Esophagus (tissue), 2 donors: ENCODE data around the gene UBR4. TPM values are rescaled to one million over a fixed set of nuclear protein-coding genes. Genes with fewer than 3 reads are reported as not detected.

Experiments used
- H3K27ac ChIP-seq, 2 donors: one replicate each; pipeline ENCODE4 v1.5.1; 2013; ENCODE audit warnings: low read depth in 2 of 2, mild to moderate bottlenecking in 2 of 2, inconsistent platforms in 1 of 2, low read length in 1 of 2, moderate library complexity in 1 of 2
- H3K27me3 ChIP-seq, 2 donors: one replicate each; pipeline ENCODE4 v1.6.1; 2013; ENCODE audit warnings: low read length in 2 of 2, control low read depth in 1 of 2, mild to moderate bottlenecking in 1 of 2; ENCODE audit not compliant: insufficient read depth in 2 of 2, control insufficient read depth in 1 of 2
- H3K36me3 ChIP-seq, 2 donors: one replicate each; pipeline ENCODE4 v1.6.1; 2013; ENCODE audit warnings: low read length in 1 of 2; ENCODE audit not compliant: control insufficient read depth in 2 of 2, insufficient read depth in 2 of 2
- H3K4me1 ChIP-seq, 2 donors: one replicate each; pipeline ENCODE4 v1.6.1; 2013; ENCODE audit warnings: low read length in 1 of 2; ENCODE audit not compliant: control insufficient read depth in 2 of 2, insufficient read depth in 2 of 2
- H3K4me3 ChIP-seq, 2 donors: one replicate each; pipeline ENCODE4 v1.5.1; 2013; ENCODE audit warnings: low read length in 2 of 2, mild to moderate bottlenecking in 2 of 2, low read depth in 1 of 2, moderate library complexity in 1 of 2
- H3K9me3 ChIP-seq, 2 donors: one replicate each; pipeline ENCODE4 v1.6.1; 2013; ENCODE audit warnings: mild to moderate bottlenecking in 2 of 2, low read depth in 1 of 2, low read length in 1 of 2, moderate library complexity in 1 of 2; ENCODE audit not compliant: control insufficient read depth in 2 of 2, insufficient read depth in 1 of 2
- WGBS, 2 donors: extraction: QIAGEN DNeasy Blood & Tissue Kit; methylation state at CpG; one replicate each; pipeline ENCODE4 v1.1.7; 2013; 5-methylcytosine and 5-hydroxymethylcytosine counted together
- polyA plus RNA-seq, 2 donors: library from polyadenylated mRNA; stranded (reverse); fragments of 200-250 nt; gene quantifications; one replicate each; pipeline ENCODE4 v1.2.3, GENCODE V29; 2013
- donor health status: healthy with polysubstance abuse.
- donor health status: Bipolar disorder and iron deficiency.

Gene UBR4
- polyA plus RNA-seq, 2 donors: 81.9 to 89.9 TPM

GRCh38 chr1:19091196-19091953 lies 118.7 kb downstream of the UBR4 start:
- Histone ChIP-seq H3K4me3 (no peak overlapping the region), H3K27me3 (no peaks in the 10 kb centered on the region), H3K4me1 (peaks cover 2 to 4% of the 10 kb centered on the region in 2 donors), H3K9me3 (no peaks in the 10 kb centered on the region), H3K27ac (no peak overlapping the region), H3K36me3 (peaks cover 29 to 46% of the 10 kb centered on the region in 2 donors)
- 67 to 71% methylated on average over 8 of the region's 8 CpGs for WGBS, 2 donors

DNA sequence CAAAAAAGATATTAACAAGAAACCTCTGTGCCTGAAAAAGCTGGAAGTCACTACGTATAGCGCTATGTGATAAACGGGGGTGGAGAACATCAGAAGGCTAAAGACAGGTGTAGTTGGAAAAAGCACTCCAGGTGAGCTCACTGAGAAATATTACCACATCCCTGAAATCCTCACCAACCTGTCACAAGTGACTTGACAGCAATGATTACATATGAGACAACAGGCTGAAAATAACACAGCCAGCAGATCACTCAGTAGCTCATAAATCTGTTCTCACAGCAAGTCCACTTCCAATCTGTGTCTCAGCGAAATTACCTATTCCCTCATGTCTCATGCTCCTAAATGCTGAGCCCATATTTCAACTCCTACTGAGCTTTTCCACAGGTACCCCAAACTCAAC lies 120.5 kb downstream of the UBR4 start:
- peaks cover 2 to 5% of the 10 kb centered on the region in 2 donors for H3K4me1 ChIP-seq
- peaks cover 29 to 44% of the 10 kb centered on the region in 2 donors for H3K36me3 ChIP-seq
- 82 to 91% methylated on average over 4 of the region's 4 CpGs for WGBS, 2 donors
- H3K9me3 ChIP-seq: no peaks in the 10 kb centered on the region
- H3K4me3 ChIP-seq: no peak overlapping the region
- H3K27me3 ChIP-seq: no peaks in the 10 kb centered on the region
- no peak overlapping the region for H3K27ac ChIP-seq

- H3K27ac ChIP-seq: no peak overlapping the region
- H3K36me3 ChIP-seq: peaks cover 28 to 46% of the 10 kb centered on the region in 2 donors
- no peaks in the 10 kb centered on the region for H3K9me3 ChIP-seq
- 88 to 89% methylated on average over 12 of the region's 12 CpGs for WGBS, 2 donors
- H3K27me3 ChIP-seq: no peaks in the 10 kb centered on the region
- no peak overlapping the region for H3K4me3 ChIP-seq
- peaks cover 2 to 5% of the 10 kb centered on the region in 2 donors for H3K4me1 ChIP-seq
Measured at GRCh38 chr1:19088717-19089442, 121.2 kb downstream of the UBR4 start.

GRCh38 chr1:19087737-19088594 lies 122.1 kb downstream of the UBR4 start:
- H3K4me1 ChIP-seq: peaks cover 2 to 5% of the 10 kb centered on the region in 2 donors
- no peaks in the 10 kb centered on the region for H3K27me3 ChIP-seq
- peaks cover 29 to 45% of the 10 kb centered on the region in 2 donors for H3K36me3 ChIP-seq
- H3K9me3 ChIP-seq: no peaks in the 10 kb centered on the region
- H3K4me3 ChIP-seq: no peak overlapping the region
- no peak overlapping the region for H3K27ac ChIP-seq
- 62 to 68% methylated on average over 9 of the region's 9 CpGs for WGBS, 2 donors

DNA sequence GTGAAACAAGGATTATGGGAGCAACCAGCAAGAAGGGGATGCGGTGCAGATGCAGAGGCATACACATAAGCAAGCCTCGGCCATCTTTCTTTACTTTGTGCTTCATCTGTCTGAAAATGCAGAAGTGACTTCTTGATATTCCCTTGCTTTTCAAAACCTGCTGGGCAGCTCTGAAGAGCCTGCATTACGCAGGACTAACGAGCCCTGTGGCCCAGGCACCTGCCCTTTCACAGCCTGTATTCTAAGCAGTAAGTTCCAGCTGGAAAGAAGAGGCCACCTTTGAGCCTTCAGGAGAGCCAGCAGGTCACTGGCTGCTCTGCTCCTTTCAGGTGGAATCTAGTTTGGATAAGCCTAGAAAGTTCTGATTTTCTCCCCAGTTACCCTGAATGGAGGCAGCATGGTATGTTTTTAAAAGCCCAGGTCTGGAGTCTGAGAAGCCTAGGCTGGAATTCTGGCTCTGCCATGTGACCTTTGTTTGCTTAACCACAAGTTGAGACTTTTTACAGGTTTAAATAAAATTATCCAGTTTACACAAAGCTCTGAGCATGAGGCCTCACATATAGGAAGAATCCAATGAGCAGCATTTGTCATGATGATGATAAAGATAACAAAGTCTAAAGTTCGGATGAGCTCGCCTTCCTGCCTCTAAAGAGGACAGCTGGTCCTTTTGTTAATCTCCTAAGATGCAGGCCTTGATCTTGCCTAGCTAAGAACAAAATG lies 122.9 kb downstream of the UBR4 start:
- Histone ChIP-seq H3K27ac (peak overlapping the region; percentile 18 to 62), H3K4me1 (peaks cover 2 to 8% of the 10 kb centered on the region in 2 donors), H3K9me3 (no peaks in the 10 kb centered on the region), H3K27me3 (no peaks in the 10 kb centered on the region), H3K36me3 (peaks cover 30 to 44% of the 10 kb centered on the region in 2 donors), H3K4me3 (no peak overlapping the region)
- 64 to 67% methylated on average over 6 of the region's 6 CpGs for WGBS, 2 donors

DNA sequence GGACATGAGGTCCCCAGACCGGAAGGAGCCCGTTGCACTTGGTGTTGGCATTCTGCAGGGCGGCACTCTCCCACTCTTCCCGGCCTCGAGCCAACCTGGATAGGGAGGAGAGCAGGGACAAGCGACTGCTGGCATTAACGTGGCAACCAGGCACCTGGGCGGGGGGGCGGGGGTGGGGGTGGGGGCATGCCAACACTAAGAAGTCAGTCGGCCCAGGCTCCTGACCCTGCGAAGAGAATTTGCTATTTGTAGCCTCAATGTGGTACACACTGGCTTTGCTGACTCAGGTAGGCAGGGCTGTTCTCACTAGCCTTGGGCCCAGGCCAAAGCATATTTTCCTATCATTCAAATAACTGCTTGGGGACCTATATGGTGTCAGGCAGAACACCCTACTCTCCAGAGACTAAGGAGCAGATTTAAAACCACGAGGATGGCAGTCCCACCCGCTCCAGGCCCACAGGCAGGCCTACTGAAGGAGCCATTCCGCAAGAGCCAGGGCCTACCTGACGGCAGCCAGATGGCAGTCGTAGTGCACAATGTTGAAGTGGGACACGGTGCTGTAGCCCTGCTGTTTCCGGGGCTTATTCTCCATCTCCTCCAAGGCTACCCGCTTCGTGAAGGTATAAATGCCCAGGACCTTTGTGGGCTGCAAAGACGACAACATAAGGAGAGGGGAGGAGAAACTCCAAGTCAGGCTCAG lies 123.7 kb downstream of the UBR4 start:
- H3K36me3 ChIP-seq: peaks cover 30 to 47% of the 10 kb centered on the region in 2 donors
- no peak overlapping the region for H3K4me3 ChIP-seq
- peak overlapping the region; percentile 18 to 70 for H3K27ac ChIP-seq
- H3K27me3 ChIP-seq: no peaks in the 10 kb centered on the region
- H3K9me3 ChIP-seq: no peaks in the 10 kb centered on the region
- WGBS, 2 donors: 62 to 75% methylated on average over 20 to 21 of the region's 21 CpGs
- H3K4me1 ChIP-seq: peaks cover 2 to 14% of the 10 kb centered on the region in 2 donors

- WGBS, 2 donors: 89 to 95% methylated on average over 20 of the region's 20 CpGs
- H3K36me3 ChIP-seq: peaks cover 34 to 51% of the 10 kb centered on the region in 2 donors
- no peak overlapping the region for H3K4me3 ChIP-seq
- no peak overlapping the region for H3K27ac ChIP-seq
- H3K4me1 ChIP-seq: peaks cover 4 to 18% of the 10 kb centered on the region in 2 donors
- no peaks in the 10 kb centered on the region for H3K9me3 ChIP-seq
- no peaks in the 10 kb centered on the region for H3K27me3 ChIP-seq
Measured at GRCh38 chr1:19084206-19084738, 125.8 kb downstream of the UBR4 start.

DNA sequence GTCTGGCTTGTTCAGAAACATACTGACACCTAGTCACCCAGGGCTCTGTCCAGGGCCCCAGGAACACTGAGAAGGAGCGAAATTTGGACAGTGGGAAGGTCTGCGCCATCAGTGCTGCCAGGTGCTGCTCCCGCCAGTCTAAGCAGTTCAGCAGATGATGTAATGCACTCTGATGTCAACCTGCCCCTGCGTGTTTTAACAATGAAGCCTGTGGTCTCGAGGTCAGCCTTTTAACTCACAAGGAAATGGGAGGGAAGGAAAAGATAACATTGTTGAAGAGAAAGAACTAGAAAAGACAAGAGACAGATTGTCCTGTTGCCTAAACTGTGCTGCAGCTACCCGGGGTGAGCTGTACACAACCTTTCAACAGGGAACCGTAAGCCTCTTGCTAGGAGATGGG lies 127.0 kb downstream of the UBR4 start:
- Histone ChIP-seq H3K9me3 (no peaks in the 10 kb centered on the region), H3K4me3 (no peak overlapping the region), H3K27me3 (no peaks in the 10 kb centered on the region), H3K4me1 (peaks cover 4 to 18% of the 10 kb centered on the region in 2 donors), H3K36me3 (peaks cover 30 to 45% of the 10 kb centered on the region in 2 donors), H3K27ac (peak overlapping the region in 1 of 2 donors; percentile 13)
- 67 to 68% methylated on average over 7 of the region's 7 CpGs for WGBS, 2 donors
